ENCODE measurements around the gene OR2H2. TPM values are rescaled to one million over a fixed set of nuclear protein-coding genes. Genes with fewer than 3 reads are reported as not detected.

The OR2H2 gene
- total and polyA plus RNA-seq, 2 of the 13 experiments (the other 11 are each of a cell fraction or from before 2014, with no cell fraction given) = not detected

- H3K4me1 ChIP-seq (ENCODE audit: insufficient read depth, low read length) = peaks cover 22% of the 10 kb centered on the region
- no peaks in the 10 kb centered on the region; the same call in 1 of the 2 replicates for H4K20me1 ChIP-seq (ENCODE audit: insufficient read depth, low read length)
- TF ChIP-seq ZNF570 (CRISPR knock-in tag; IDR thresholded peaks at IDR 0.05; ENCODE audit: borderline replicate concordance) = no peak
- TF ChIP-seq ZNF407 (CRISPR knock-in tag; IDR thresholded peaks at IDR 0.05; ENCODE audit: not compliant biosample characterization) = peak; percentile 13
- no peak for TF ChIP-seq SMYD3 (CRISPR knock-in tag; IDR thresholded peaks at IDR 0.05)
- TF ChIP-seq EED (CRISPR knock-in tag; IDR thresholded peaks at IDR 0.05) = no peak
- no peak for TF ChIP-seq AHDC1 (CRISPR knock-in tag; IDR thresholded peaks at IDR 0.05; ENCODE audit: borderline replicate concordance)
- no peak for TF ChIP-seq HOXA3 (CRISPR knock-in tag; IDR thresholded peaks at IDR 0.05)
- no peak for TF ChIP-seq WIZ (CRISPR knock-in tag; IDR thresholded peaks at IDR 0.05)
- no peak for TF ChIP-seq ZNF605 (CRISPR knock-in tag; IDR thresholded peaks at IDR 0.05)
- TF ChIP-seq REXO4 (CRISPR knock-in tag; IDR thresholded peaks at IDR 0.05; ENCODE audit: borderline replicate concordance) = no peak
- H3K27me3 ChIP-seq (ENCODE audit: control insufficient read depth in 1 of 2, insufficient read depth in 2 of 2, low read length in 2 of 2) = peaks cover 0 to 55% of the 10 kb centered on the region in 2 experiments
- peak overlapping the region; percentile 56 to 74 (median 65); a peak in 4 of 6 replicates for H3K4me3 ChIP-seq (replicated peaks in 1 of 3; ENCODE audit: insufficient read depth in 1 of 3, low read depth in 2 of 3, low read length in 3 of 3)
- H2AFZ ChIP-seq (ENCODE audit: low read length) = no peak overlapping the region
- WGBS (ENCODE audit: low lambda C conversion rate) = 27% methylated on average over 9 of the region's 9 CpGs
- FAIRE-seq (no peak), ATAC-seq (peak; percentile 10), DNase-seq (ENCODE audit: low spot score) (no peak)
- CTCF ChIA-PET (ENCODE audit: low intra/inter-chr PET ratio, low total read pairs) = no interaction called here
- H3K27ac ChIP-seq (ENCODE audit: extremely low read length, insufficient read depth, low read length) = no peak overlapping the region
- intact Hi-C loops (cut with micrococcal nuclease; ENCODE audit: unreplicated experiment) = no loop called here
- in situ Hi-C loops (cut with HindIII; ENCODE audit: extremely low pct_ligation_motif_present, low pct_unique_long_range_greater_than_20kb) = no loop called here
- BruUV-seq (replicated peaks) = no TSS peak
- H3K4me2 ChIP-seq (ENCODE audit: low read depth, low read length) = peak overlapping the region; percentile 63
- H3K9me3 ChIP-seq (ENCODE audit: low read length) = no peaks in the 10 kb centered on the region
- POLR2A ChIA-PET = interaction anchor here (0.8 to 1.1 kb wide), 2 partner anchors 14 to 710 kb away, joined by 3 to 4 read pairs; partner anchors contain the start of gene TRIM27
- H3K79me2 ChIP-seq (ENCODE audit: insufficient read depth, low read length) = no peaks in the 10 kb centered on the region
- no peaks in the 10 kb centered on the region for H3K36me3 ChIP-seq (replicated peaks in 1 of 2; ENCODE audit: control insufficient read depth in 1 of 2, insufficient read depth in 2 of 2, low read length in 2 of 2)
- no peak overlapping the region for H3K9ac ChIP-seq (ENCODE audit: insufficient read depth, low read depth, low read length)
Measured at GRCh38 chr6:29633534-29633905, 48.6 kb downstream of the OR2H2 start.

Measured in HepG2 (cell line).